SK-N-SH treated with all-trans-retinoic acid at 6 μM for 48 hours (cell line): Measurements from ENCODE around the gene NECAB3.

Experiments used
- CSDC2 ChIP-seq: fragments of 250-450 bp; sonication (Bioruptor Pico); IDR thresholded peaks from 2 replicates; pipeline ENCODE4 v1.5.0; 2020; ENCODE audit warnings: mild to moderate bottlenecking, moderate library complexity
- GLIS3 ChIP-seq: fragments of 250-450 bp; sonication (Bioruptor Pico); IDR thresholded peaks from 2 replicates; pipeline ENCODE4 v1.5.0; 2020; ENCODE audit warnings: mild to moderate bottlenecking, moderate library complexity
- ISL1 ChIP-seq: fragments of 250-450 bp; sonication (Bioruptor Pico); IDR thresholded peaks from 2 replicates; pipeline ENCODE4 v2.1.2; 2022; ENCODE audit warnings: mild to moderate bottlenecking, moderate library complexity
- PPARA ChIP-seq: fragments of 250-450 bp; sonication (Bioruptor Pico); IDR thresholded peaks from 2 replicates; pipeline ENCODE4 v1.5.0; 2020; ENCODE audit warnings: mild to moderate bottlenecking, borderline replicate concordance
- TOX ChIP-seq: fragments of 250-450 bp; sonication (Bioruptor Pico); IDR thresholded peaks from 2 replicates; pipeline ENCODE4 v1.8.0; 2021; ENCODE audit warnings: mild to moderate bottlenecking, moderate library complexity, borderline replicate concordance
- ZFP3 ChIP-seq: fragments of 250-450 bp; sonication (Bioruptor Pico); IDR thresholded peaks from 2 replicates; pipeline ENCODE4 v1.5.0; 2020; ENCODE audit warnings: mild to moderate bottlenecking, moderate library complexity
- ZFP30 ChIP-seq: fragments of 450-650 bp; formaldehyde crosslinking; IDR thresholded peaks from 2 replicates; pipeline ENCODE4 v1.5.0; 2022; ENCODE audit warnings: mild to moderate bottlenecking, moderate library complexity
- ZNF70 ChIP-seq: fragments of 450-650 bp; formaldehyde crosslinking; IDR thresholded peaks from 2 replicates; pipeline ENCODE4 v1.5.0; 2020; ENCODE audit warnings: mild to moderate bottlenecking, moderate library complexity
- ZNF8 ChIP-seq: fragments of 450-650 bp; formaldehyde crosslinking; IDR thresholded peaks from 2 replicates; pipeline ENCODE4 v1.5.0; 2020; ENCODE audit warnings: mild to moderate bottlenecking, moderate library complexity
- TF ChIP-seq, protein P1 (sequence below): fragments of 250-450 bp; sonication (Bioruptor Pico); IDR thresholded peaks from 2 replicates; pipeline ENCODE4 v1.5.1; 2020; ENCODE audit warnings: low read depth, mild to moderate bottlenecking, moderate library complexity

DNA sequence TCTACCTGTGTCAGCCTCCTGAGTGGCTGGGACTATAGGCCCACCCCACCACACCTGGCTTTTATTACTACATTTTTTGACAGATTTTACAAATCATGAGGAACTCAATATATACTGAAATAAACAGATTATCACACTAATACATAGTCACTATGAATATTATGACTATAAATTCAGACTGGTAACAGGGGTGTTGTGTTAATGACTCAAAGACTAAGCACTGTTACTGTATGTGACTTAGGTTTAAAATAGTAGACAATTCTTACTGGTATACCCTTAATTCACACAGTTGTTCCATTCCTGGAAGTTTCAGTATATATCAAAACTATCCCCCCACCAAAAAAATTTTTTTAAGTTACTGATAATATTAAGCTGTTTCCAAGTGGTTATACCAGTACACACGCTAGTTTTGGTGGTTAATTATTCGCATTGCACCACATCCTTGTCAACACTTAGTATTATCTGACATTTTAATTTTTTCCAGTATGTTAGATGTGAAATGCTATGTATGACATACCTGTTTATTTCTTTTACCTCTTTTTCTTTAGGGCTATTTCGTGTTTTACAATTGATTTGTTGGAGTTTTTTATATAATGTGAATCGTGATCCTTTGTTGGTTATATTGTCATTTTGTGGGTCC lies 46.5 kb downstream of the NECAB3 start:
- TF ChIP-seq ZFP3: no peak
- no peak for TF ChIP-seq ZNF8 (CRISPR knock-in tag)
- TF ChIP-seq ZNF70: no peak
- no peak for TF ChIP-seq PPARA (CRISPR knock-in tag)
- TF ChIP-seq ZFP30 (CRISPR knock-in tag): no peak
- TF ChIP-seq CSDC2 (CRISPR knock-in tag): no peak
- no peak for TF ChIP-seq ISL1 (CRISPR knock-in tag)
- no peak for TF ChIP-seq GLIS3
- no peak for TF ChIP-seq TOX (CRISPR knock-in tag)
- TF ChIP-seq, protein P1, sequence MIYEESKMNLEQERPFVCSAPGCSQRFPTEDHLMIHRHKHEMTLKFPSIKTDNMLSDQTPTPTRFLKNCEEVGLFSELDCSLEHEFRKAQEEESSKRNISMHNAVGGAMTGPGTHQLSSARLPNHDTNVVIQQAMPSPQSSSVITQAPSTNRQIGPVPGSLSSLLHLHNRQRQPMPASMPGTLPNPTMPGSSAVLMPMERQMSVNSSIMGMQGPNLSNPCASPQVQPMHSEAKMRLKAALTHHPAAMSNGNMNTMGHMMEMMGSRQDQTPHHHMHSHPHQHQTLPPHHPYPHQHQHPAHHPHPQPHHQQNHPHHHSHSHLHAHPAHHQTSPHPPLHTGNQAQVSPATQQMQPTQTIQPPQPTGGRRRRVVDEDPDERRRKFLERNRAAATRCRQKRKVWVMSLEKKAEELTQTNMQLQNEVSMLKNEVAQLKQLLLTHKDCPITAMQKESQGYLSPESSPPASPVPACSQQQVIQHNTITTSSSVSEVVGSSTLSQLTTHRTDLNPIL (CRISPR knock-in tag): no peak
